ENCODE results near the gene LAMC1. TPM values are rescaled to one million over a fixed set of nuclear protein-coding genes. Genes with fewer than 3 reads are reported as not detected.

The LAMC1 gene
- total and polyA plus RNA-seq, 2 of the 4 experiments (the other 2 are of a cell fraction): 249 to 394 TPM

GRCh38 chr1:183098317-183098716, 75.1 kb downstream of the LAMC1 start (continued):
- no peak for TF ChIP-seq ELK1 (IDR thresholded peaks at IDR 0.05; ENCODE audit: borderline replicate concordance, low read depth, low read length)
- TF ChIP-seq SMC3 (IDR thresholded peaks at IDR 0.05; ENCODE audit: low read depth, low read length): no peak
- TF ChIP-seq RCOR1 (IDR thresholded peaks at IDR 0.05; ENCODE audit: insufficient replicate concordance, low read length): no peak
- no peak for TF ChIP-seq POLR2A (IDR thresholded peaks at IDR 0.05; ENCODE audit: low read depth, low read length)

GRCh38 chr1:183100361-183100974, 77.2 kb downstream of the LAMC1 start:
- Histone ChIP-seq H3K4me2 (ENCODE audit: low read depth, low read length) (no peak overlapping the region), H3K36me3 (ENCODE audit: control insufficient read depth, insufficient read depth, low read length) (peaks cover 16% of the 10 kb centered on the region), H2AK9ac (replicated peaks; ENCODE audit: low read depth, low read length, poor library complexity) (no peak overlapping the region), H3K9me3 (ENCODE audit: control insufficient read depth, insufficient read depth, low read length) (no peaks in the 10 kb centered on the region), H2BK20ac (ENCODE audit: low read depth, low read length) (no peak overlapping the region), H3K9me1 (ENCODE audit: insufficient read depth, low read length) (peaks cover 34% of the 10 kb centered on the region), H3K27ac (ENCODE audit: insufficient read depth, low read length) (no peak overlapping the region), H4K20me1 (ENCODE audit: insufficient read depth, low read length) (peaks cover 79% of the 10 kb centered on the region), H3K79me1 (ENCODE audit: low read depth in 1 of 2, low read length in 2 of 2) (peaks cover 33 to 90% of the 10 kb centered on the region in 2 experiments), H3K4ac (ENCODE audit: low read depth, low read length) (peak overlapping the region; percentile 56), H3K4me3 (ENCODE audit: insufficient read depth, low read depth, low read length) (no peak overlapping the region), H3K18ac (ENCODE audit: low read depth, low read length) (peak overlapping the region; percentile 19), H3K27me3 (ENCODE audit: control insufficient read depth, insufficient read depth, low read length) (no peaks in the 10 kb centered on the region), H3K23ac (ENCODE audit: low read depth, low read length) (peak overlapping the region; percentile 58), H4K5ac (ENCODE audit: low read depth, low read length) (no peak overlapping the region), H3K9ac (ENCODE audit: low read depth, low read length) (no peak overlapping the region), H2BK120ac (ENCODE audit: low read depth, low read length) (no peak overlapping the region), H2AK5ac (ENCODE audit: low read depth, low read length) (peak overlapping the region; percentile 54; the same call in 1 of the 2 replicates), H4K91ac (ENCODE audit: insufficient read depth, low read depth, low read length) (no peak overlapping the region; the same call in 1 of the 2 replicates), H2AFZ (replicated peaks; ENCODE audit: low read length, poor library complexity) (no peak overlapping the region), H3K14ac (replicated peaks; ENCODE audit: low read depth, low read length) (peak overlapping the region; percentile 12), H4K8ac (ENCODE audit: low read depth in 2 of 2, low read length in 2 of 2) (no peak overlapping the region), H2BK15ac (ENCODE audit: low read depth, low read length) (no peak overlapping the region), H3K56ac (ENCODE audit: extremely low read depth, insufficient read depth, low read length) (no peak overlapping the region), H3K4me1 (ENCODE audit: control insufficient read depth, insufficient read depth, low read length) (peaks cover 28% of the 10 kb centered on the region), H2BK5ac (ENCODE audit: low read depth, low read length, poor library complexity, severe bottlenecking) (no peak overlapping the region)
- dilution Hi-C loops (cut with HindIII; ENCODE audit: low sequenced_read_pairs, unreplicated experiment) (no loop called here), intact Hi-C loops (cut with micrococcal nuclease) (no loop called here), in situ Hi-C loops (cut with MboI; ENCODE audit: low sequenced_read_pairs) (loop anchor here (25.0 kb wide), 1 partner anchor 138 kb away; the partner anchor contains the start of gene SHCBP1L)
- no peak for DNase-seq
- no peak for TF ChIP-seq NFE2L2 (IDR thresholded peaks at IDR 0.05; ENCODE audit: low read depth, low read length)
- TF ChIP-seq MAZ (IDR thresholded peaks at IDR 0.05; ENCODE audit: borderline replicate concordance, low read depth, low read length): no peak
- TF ChIP-seq RFX5 (IDR thresholded peaks at IDR 0.05; ENCODE audit: low read depth, low read length): no peak
- TF ChIP-seq CTCF (conservative IDR thresholded peaks at IDR 0.05; ENCODE audit: low read depth, low read length): no peak
- TF ChIP-seq CHD1 (IDR thresholded peaks at IDR 0.05; ENCODE audit: low read depth, low read length): no peak
- TF ChIP-seq RCOR1 (IDR thresholded peaks at IDR 0.05; ENCODE audit: insufficient replicate concordance, low read length): no peak
- no peak for TF ChIP-seq SMC3 (IDR thresholded peaks at IDR 0.05; ENCODE audit: low read depth, low read length)
- no peak for TF ChIP-seq RAD21 (IDR thresholded peaks at IDR 0.05; ENCODE audit: low read length)
- TF ChIP-seq MXI1 (IDR thresholded peaks at IDR 0.05; ENCODE audit: borderline replicate concordance, low read depth, low read length): no peak
- no peak for TF ChIP-seq USF2 (IDR thresholded peaks at IDR 0.05; ENCODE audit: low read depth, low read length)
- POLR2A ChIA-PET (ENCODE audit: unreplicated experiment): interaction anchor here (0.6 kb wide), 1 partner anchor 180 kb away, joined by 4 read pairs; no protein-coding TSS in a partner anchor
- CTCF ChIA-PET: interaction anchor here (1.1 kb wide), 1 partner anchor 138 kb away, joined by 3 read pairs; no protein-coding TSS in a partner anchor
- 90% methylated on average over 1 of the region's 4 CpGs; no CpG with 5 or more reads in 1 of the 2 experiments for WGBS, 2 experiments (ENCODE audit: extremely low coverage in 2 of 2, insufficient read length in 1 of 2)
- ATAC-seq (ENCODE audit: low read depth): no peak
- no TSS peak for BruUV-seq (replicated peaks)

Data from IMR-90 (cell line).